GM15510 (cell line): ENCODE data around the gene NARF.

ENCODE experiments used
- POLR2A ChIP-seq: IDR thresholded peaks from 3 replicates; pipeline ENCODE4 v1.6.1; 2011; ENCODE audit warnings: borderline replicate concordance; ENCODE audit not compliant: insufficient read length; ENCODE audit errors: extremely low read depth

NARF gene

DNA sequence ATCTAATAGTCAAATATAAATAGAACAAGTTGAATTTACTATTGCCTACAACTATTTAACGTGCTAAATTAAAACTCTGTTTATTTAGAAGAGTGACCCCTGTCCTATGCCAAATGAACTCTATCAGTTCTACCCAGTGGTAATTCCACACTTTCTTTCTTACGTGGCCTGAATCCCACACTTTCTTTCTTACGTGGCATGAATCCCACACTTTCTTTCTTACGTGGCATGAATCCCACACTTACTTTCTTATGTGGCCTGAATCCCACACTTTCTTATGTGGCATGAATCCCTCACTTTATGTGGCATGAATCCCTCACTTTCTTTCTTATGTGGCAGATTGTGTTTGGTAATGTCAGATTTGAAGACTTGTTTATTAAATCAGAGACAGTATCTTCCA, 67.2 kb downstream of the NARF start:
- no peak for TF ChIP-seq POLR2A

DNA sequence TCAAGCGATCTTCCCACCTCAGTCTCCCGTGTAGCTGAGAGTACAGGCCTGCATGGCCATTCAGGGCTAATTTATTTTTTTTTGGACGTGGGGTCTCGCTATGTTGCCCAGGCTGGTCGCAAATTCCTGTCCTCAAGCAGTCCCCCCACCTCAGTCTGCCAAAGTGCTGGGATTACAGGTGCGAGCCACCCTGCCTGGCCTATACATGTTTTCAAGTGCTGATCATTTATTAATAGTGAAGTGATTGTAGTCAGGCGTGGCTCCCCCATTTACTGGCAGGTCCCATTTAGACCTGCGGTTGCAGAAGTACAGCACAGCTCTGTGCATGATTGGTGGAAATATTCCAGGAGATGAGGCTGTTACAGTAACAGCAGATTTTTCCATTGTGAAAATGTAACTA, 69.4 kb downstream of the NARF start:
- no peak for TF ChIP-seq POLR2A

DNA sequence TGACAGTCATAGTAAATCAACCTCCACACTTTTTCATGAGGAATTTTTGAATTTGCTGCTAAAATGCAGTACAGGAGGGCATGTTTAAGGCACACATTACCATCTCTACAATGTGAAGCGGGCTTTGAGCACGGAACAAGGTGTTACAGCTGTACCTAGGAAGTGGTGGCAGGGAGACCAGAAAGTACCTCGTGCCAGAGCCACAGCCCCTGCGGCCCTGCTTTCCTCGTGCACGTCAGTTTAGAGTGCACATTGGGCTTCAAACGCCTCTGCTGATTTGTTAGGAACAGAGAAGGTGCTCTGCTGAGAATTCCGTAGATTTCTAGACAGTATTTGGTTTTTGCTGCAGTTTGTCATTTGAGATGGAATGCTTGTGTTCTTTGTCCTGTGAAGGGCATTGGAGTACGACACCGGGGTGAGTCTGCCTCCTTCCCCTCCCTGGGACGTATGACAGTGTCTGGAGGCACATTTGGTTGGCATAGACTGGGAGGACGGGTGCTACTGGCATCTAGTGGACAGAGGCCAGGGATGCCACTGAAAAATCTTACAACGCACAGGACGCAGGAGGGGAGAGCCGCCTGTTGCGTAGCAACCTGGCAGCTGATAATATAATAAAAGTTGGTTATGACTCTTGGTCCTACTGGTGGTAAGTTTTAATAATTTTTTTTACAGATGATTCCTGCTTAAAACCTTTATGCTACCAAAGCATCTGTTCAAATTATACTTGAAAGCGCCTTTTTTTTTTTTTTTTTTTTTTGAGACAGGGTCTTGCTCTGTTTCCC, 70.1 kb downstream of the NARF start:
- TF ChIP-seq POLR2A, result no peak

DNA sequence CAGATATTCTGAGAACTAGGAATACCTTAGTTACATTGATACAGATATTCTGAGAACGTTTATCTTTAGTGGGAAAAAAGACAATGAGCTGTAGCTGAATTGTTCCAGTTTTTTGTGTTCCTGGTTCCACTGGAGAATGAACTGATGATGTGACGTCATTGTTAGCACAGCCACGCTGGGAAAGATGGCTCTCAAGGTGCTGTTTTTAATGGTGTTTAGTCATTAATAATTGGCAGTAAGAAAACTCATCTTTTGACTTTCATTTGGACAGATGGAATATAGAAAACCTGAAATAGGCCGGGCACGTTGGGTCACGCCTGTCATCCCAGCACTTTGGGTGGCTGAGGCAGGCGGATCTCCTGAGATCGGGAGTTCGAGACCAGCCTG, 71.4 kb downstream of the NARF start:
- TF ChIP-seq POLR2A, result no peak

DNA sequence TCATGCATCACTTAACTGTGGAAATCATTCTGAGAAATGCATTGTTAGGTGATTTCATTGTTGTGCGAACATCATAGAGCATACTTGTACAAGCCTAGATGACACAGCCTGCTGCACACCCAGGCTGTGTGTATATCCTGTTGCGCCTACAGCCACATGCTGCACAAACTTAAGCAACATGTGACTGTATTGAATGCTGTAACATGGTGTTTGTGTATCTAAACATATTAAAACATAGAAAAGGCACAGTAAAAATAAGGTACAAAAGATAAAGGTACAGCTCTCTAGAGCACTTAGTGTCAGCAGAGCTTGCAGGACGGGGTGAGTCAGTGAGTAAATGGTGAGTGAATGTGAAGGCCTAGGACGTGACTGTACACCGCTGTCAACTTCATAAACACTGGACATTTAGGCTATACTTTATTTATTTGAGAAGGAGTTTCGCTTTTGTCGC, 72.9 kb downstream of the NARF start:
- no peak for TF ChIP-seq POLR2A

DNA sequence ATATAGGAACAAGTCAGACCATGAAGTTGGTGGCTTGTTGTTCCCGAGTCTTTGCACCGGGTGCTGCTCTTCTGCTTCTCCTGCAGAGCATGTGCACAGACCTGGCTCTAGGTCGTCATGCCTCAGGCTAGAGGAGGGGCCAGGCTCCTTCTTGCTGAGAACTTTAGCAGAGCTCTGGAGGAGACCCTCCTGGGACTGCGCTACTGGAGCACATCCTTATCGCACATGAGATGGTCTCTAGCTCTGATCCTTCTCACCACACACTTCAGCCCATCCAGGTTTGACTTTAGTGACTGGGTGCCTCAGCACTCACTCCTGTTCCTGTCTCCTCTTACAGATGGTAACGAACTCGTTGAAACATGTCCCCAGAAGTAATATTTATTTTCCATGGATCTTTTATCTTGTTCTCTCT, 75.9 kb downstream of the NARF start:
- no peak for TF ChIP-seq POLR2A

DNA sequence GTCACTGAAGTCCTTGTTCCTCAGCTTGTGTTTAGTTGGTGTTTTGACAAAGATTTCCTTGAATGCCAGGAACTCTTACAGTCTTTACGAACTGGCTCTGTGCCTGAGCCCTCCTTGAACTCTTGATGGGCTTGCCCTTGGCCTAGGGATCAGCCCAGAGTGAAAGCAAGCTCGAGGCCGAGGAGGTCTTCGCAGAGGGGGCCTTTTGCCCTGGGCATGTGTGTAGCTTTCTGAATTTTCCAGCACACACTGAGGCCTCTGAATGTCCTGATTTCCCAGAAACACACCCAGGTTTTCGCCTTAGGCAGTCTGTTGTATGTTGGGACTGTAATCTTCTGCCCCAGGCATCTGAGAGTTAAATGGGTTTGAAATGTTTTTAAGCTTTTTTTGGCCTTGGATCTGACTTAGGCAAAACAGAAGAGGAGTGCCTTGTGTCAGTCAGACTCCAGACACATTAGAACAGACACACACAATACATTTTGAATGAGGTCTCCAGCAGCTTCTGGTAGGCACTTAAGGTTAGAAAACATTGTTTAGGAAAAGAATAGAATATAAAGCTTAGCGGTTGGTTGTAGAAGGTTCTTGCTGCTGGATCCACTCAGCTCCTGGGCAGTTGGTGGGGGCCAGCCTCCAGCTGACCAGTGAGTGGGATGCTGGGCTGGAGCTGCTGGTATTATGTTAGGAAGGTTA, 78.1 kb downstream of the NARF start:
- TF ChIP-seq POLR2A, result no peak
